EL (cell line): ENCODE measurements around the gene SIPA1L3.
A peak's percentile ranks its signal among the peaks of the same experiment; 100 is the strongest.
"Not testable (repeated sequence)": the region's sequence is repeated elsewhere in the genome, so short reads cannot be mapped to it uniquely, and the experiment has no call there.

ENCODE experiments used
- DNase-seq: peaks from one replicate; pipeline ENCODE4 v3.0.0-alpha.2; 2016

SIPA1L3 gene

GRCh38 chr19:37906869-37907734, at the start of gene SIPA1L3:
SIPA1L3 (plus strand) TSS chr19:37907208; CDS start chr19:38081566, 174,358 bp downstream.
- DNase-seq: peak; percentile 95

DNA sequence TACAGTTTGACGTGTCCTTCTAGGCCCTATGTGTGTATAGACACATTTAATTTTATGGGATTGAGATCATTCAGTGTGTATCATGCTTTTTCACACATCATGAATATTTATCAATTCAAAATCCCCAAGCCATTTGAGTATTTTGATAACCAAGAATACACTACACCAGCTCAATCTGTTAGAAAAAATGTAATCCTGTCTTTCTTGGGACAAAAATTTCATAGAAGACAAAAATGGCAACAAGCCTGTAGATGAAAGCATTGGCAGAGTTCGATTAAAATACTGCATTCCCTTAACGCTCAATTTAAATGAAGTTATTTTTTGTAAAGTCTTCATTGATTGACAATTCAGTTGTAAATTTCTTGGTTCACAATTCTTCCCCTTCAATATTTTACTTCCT, 42.5 kb upstream of the SIPA1L3 start:
- no peak for DNase-seq

DNA sequence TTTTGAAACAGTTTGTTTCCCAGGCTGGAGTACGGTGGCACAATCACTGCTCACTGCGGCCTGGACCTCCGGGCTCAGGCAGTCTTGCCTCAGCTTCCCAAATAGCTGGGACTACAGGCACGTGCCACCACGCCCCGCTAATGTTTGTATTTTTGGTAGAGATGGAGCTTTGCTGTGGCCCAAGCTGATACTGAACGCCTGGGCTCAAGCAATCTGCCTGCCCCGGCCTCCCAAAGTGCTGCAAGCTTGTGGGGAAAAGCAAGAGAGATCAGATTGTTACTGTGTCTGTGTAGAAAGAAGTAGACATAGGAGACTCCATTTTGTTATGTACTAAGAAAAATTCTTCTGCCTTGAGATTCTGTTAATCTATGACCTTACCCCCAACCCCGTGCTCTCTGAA, 41.1 kb upstream of the SIPA1L3 start:
- DNase-seq: not testable (repeated sequence)

DNA sequence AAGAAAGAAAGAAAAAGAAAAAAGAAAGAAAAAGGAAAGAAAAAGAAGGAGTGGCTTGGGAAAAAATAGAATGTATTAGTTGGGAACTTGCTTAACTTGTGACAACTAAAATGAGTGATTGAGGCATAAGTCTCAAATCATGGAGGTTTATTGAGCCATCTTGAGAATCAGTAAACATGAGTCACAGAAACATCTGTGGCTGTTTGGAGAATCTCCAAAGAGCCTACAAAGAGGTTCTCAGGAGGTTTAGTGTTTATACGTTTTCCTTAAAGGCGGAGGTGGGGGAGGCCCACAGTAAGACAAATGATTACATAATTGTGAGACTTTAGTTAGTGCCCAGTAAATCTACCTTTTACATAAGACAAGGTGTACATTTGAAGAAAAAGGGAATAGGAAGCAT, 39.2 kb upstream of the SIPA1L3 start:
- peak; percentile 34 for DNase-seq

GRCh38 chr19:37869766-37870340, 37.2 kb upstream of the SIPA1L3 start:
- DNase-seq: no peak

DNA sequence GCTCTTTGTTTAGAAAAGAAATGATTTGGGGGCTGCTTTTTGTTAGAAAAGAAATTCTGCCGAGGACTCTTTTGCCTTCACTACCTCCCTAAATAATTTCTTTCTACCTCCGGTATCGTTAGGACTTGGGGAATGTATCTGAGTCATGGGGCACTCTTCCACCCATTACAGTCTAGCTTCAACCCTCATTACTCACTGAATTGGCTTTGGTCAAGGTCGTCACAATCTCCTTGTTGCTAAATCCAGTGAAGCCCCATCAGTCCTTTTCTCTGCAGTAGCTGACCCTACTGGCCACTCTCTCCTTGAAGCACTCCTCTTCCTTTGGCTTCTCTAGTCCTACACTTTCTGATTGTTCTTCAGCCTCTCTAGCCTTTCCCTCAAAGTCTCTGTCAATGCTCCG, 34.6 kb upstream of the SIPA1L3 start:
- DNase-seq: no peak

DNA sequence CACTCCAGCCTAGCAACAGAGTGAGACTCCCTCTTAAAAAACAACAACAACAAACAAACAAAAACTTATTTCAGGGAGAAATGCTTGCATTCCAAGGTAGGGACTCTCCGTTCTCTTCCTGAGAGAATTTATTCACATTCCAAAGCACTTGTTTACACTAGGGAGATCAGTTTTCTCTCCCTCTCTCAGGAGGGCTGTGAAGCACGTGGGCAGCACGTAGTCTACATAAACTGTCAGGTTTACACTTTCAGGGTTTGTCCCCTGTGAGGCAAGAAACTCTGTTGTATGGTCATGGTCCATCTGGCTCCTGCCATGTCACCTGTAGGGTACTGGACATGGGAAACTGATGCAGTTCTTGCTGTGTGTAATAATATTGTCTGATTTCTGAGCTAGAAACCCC, 32.2 kb upstream of the SIPA1L3 start:
- no peak for DNase-seq

GRCh38 chr19:37876032-37876431, 31.0 kb upstream of the SIPA1L3 start:
- no peak for DNase-seq

DNA sequence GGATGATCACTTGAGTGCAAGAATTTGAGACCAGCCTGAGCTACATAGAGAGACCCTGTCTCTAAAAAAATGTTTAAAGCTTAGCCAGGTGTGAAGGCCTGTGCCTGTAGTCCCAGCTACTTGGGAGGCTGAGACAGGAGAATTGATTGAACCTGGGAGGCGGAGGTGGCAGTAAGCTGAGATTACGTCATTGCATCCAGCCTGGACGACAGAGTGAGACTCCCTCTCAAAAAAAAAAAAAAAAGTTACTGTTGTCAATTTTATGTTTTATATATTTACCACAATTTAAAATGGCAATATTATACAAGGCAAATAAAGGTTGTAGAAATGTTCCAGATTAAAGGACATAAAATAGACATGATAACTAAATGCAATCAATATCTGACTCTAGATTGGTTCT, 29.9 kb upstream of the SIPA1L3 start:
- no peak for DNase-seq

GRCh38 chr19:37885392-37885791, 21.6 kb upstream of the SIPA1L3 start:
- no peak for DNase-seq

DNA sequence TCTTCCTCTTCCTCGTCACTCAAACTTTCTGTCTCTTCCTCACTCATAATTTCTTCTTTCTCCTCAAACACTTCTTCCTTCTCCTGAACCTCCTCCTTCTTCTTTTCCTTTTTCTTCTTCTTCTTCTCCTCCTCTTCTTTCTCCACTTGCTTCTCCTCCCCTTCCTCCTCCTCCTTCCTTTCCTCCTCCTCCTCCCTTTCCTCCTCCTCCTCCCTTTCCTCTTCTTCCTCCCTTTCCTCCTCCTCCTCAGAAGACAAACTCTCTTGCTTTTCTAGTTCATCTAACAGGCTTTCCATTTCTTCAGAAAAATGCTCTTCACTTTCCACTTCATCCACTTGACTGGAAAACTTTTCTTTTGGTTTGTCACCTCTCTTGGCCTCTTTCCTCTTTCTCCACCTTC, 20.4 kb upstream of the SIPA1L3 start:
- DNase-seq: no peak

DNA sequence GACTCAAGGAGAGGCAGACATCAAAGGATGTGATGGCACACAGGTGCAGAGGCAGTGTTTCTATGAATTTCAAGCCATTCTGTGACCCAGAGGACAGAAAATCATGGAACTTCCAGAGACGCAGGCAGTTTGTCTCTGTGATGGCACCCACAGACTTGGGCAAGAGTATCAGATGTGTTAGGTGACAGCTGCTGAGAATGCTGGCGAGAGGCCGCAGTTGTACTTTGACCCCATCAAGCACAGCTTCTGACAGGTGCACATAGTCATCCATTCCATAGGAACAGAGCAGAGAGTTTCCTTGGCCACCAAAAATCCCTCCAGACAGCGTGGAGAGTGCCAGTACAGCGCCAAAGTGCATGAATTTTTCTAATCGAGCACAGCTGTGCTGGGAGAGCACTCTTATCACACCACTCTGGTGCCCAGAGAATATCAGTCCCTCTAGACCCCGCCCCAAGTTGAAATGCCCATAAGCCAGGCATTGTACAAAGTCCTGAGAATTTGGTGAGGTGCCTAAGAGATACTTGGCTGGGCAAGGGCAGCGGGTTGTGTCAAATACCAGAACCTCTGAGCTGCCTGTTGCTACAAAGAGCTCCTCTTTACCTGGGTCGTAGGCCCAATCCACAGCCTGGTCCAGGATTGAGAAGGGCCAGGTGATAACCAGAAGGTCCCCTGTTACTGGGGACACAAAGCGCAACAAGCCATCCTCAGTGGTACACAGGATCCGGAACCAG, 13.0 kb upstream of the SIPA1L3 start:
- DNase-seq: no peak

DNA sequence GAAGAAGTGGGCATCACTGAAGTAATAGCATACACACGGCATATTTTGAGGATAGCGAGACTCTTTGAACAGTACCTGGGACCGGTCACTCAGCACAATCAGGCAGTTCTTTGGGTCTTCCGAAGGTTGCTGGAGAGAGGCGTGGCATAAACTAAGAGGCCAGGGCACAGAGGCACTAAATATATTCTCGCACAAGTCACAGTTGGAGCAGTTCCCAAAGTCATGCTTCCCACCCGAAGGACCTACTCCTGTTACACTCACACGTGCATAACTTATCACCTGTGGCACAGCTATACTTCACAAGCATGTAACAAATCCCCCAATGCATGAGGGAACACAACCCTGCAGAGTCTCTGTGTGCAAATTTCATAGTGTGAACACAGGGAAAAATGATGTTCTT, 10.8 kb upstream of the SIPA1L3 start:
- DNase-seq: no peak

DNA sequence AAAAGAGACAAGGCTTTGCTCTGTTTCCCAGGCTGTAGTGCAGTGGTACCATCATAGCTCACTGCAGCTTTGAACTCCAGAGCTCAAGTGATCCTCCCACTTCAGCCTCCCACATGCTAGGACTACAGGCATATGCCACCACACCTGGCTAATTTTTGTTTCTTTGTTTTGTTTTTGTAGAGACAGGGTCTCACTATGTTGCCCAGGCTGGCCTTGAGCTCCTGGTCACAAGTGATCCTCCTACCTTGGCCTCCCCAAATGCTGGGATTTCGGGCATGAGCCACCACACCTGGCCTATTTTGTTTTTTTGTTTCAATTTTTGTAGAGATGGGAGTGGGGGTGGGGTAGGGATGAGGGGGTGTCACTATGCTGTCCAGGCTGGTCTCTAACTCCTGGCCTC, 7.6 kb upstream of the SIPA1L3 start:
- DNase-seq: no peak

GRCh38 chr19:37899966-37900365, 7.0 kb upstream of the SIPA1L3 start:
- DNase-seq: no peak

DNA sequence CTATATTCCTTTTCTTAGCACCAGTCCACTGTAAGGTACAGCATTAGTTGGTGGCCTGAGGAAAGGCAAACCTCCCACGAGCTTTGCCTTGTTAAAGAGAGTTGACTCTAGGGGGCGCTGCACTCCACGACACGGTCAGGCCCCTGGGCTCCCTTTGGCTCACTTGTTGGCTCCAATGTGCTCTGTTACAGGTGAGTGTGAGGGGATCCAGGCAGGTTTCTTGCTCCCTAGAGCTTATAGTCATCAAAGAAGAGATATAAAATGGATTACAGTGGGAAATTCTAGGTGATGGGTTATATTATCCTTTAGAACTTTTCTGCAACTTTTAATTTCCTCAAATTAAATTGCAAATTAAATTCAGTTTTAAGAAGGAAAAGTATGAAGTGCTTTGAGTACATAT, 4.3 kb upstream of the SIPA1L3 start:
- peak; percentile 72 for DNase-seq

DNA sequence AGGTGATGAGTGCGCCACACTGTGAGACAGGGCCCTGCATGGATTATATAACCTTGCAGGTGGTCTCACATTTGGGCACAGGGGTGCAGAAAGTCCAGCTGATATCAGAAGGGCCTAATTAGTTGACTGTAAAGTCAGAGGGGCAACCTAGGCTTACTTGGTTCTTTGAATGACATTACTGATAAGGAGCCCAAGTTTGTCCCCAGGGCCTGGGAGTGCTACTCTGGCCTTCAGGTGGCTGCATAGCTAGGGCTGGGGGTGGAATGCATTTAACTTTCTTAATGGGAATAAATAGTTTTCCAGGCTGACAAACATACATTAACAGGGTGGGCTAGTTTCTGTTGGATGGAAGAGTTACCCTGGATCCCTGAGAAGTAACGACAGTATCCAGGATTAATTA, 3.9 kb upstream of the SIPA1L3 start:
- no peak for DNase-seq

DNA sequence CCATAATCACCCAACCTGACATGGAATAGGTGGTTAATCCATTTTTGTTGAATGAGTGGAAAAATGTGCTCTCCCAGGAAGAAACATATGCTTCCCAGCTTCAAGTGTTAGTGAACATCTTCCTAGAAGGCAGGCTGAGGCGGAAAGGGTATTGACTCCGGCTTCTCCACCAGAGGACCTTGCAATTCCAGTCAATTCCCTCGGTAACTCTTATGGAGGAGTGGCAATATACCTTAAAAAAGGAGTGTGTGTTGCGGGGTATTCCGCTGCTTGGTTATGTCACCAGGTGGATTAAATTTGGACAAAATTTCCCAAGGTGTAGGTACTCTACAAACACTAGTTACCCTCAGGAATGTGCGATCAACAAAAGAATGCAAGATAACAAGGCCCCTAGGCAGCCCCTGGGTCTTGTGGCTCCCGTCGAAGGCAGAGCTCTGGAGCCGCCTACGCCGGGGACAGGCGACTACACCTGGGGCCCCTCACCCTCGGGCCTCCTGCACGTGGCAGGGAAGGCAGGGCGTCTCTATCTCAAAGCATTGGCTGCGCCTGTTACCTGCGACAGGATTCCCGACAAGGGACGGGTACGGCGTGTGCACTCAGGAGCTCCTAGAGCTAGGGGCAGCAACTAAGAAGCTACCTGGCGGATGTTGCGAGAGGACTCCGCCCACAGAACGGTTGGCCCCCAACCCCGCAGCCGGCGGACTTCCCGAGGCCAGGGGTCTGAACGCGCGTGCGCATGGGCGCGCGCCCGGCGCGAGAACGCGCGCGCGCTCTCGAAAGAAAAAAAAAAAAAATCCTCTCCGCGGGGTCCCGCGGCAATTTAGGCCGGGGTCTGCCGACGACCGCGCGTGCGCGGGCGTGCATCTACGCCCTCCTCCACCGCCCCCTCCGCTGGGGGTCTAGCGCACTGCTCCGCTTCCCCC, 801 bp upstream of the SIPA1L3 start, which contains the start of gene WDR87:
WDR87 (minus strand) TSS at position 649 of the 923 bp plus-strand sequence. CDS start 8,355 bp downstream, outside the sequence.
- DNase-seq: no peak

DNA sequence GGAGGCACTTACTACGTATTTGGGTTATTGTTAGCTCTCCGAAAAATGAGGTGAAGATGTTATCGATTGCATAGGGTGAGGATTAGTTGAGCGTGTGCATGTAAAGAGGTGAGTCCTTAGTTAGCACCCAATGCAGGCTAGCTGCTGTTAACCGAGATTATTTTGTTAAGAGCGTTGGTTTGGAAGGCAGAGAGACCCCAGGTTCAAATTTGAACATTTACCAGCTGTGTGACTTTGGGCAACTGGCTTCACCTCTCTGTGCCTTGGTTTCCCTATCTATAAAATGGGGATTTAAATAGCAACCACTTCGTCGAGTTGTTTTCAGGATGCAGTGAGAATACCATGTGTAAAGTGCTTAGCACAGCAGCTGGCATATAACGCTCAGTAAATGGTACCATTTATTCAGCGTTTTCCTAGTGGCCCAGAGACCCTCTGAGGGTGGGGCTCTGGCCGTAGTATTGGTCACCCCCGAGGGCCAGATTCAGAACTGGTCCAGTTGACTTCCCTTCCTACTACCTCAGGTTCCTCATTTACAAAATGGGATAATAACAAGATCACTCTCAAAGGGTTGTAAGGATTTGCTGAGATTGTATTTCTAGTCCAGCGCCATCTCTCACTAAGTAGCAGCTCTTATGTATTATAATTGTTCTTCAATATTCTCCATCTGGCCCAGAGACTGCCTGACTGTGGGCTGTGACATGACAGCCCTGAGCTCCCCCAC, 887 bp downstream of the SIPA1L3 start:
- DNase-seq: no peak

GRCh38 chr19:37909661-37910199, 2.7 kb downstream of the SIPA1L3 start:
- no peak for DNase-seq

DNA sequence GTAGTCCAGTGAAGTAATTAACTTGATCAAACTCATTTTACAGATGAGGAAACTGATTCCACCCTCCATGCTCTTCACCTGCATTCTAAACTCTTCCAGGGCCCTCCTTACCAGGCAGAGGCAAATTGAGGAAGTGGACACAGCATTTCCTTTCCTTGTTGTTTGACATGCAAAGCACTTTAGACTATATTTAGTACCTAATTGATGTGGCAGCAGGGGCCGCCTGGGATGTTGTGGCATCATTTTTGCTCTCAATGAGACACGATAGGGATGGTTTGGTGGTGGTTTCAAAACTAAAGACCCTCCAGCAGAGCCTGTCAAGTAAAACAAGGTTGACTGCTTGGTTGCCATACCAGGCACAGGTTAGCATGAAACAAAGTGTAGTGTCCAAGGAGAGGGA, 7.9 kb downstream of the SIPA1L3 start:
- DNase-seq: no peak
